BLaER1 treated with 17β-estradiol and CSF1 and Interleukin-3, amounts not matched to agents 10 nM and 100 nM (cell line): Measurements from ENCODE around the gene TRPC4AP.

Experiments
- H3K27ac ChIP-seq, 11 experiments: shearing (Covaris generic); formaldehyde crosslinking; 2 replicates each; pipeline ENCODE4 v1.8.1; 2022
- H3K27me3 ChIP-seq, 11 experiments: shearing (Covaris generic); formaldehyde crosslinking; 2 replicates each; pipeline ENCODE4 v1.8.1; 2022
- H3K36me3 ChIP-seq, 11 experiments: shearing (Covaris generic); formaldehyde crosslinking; 2 replicates each; pipeline ENCODE4 v1.8.1; 2022
- H3K4me1 ChIP-seq, 10 experiments: shearing (Covaris generic); formaldehyde crosslinking; 2 replicates each; pipeline ENCODE4 v1.8.1; 2022
- H3K4me2 ChIP-seq, 11 experiments: shearing (Covaris generic); formaldehyde crosslinking; 2 replicates each; pipeline ENCODE4 v1.8.1; 2022
- H3K4me3 ChIP-seq, 10 experiments: shearing (Covaris generic); formaldehyde crosslinking; 2 replicates each; pipeline ENCODE4 v1.8.1; 2022
- H3K9ac ChIP-seq, 11 experiments: shearing (Covaris generic); formaldehyde crosslinking; 2 replicates each; pipeline ENCODE4 v1.8.1; 2022
- H3K9me3 ChIP-seq, 11 experiments: shearing (Covaris generic); formaldehyde crosslinking; replicated peaks in 1 of 11; 2 replicates each; pipeline ENCODE4 v1.8.1; 2022
- H4K20me1 ChIP-seq, 11 experiments: shearing (Covaris generic); formaldehyde crosslinking; 2 replicates each; pipeline ENCODE4 v1.8.1; 2022
- Cebpa-rat ChIP-seq, 11 experiments: shearing (Covaris generic); IDR thresholded peaks; 2 replicates each; pipeline ENCODE4 v1.8.1; 2022

The TRPC4AP gene

GRCh38 chr20:34983995-34984735 is 108.4 kb downstream of the TRPC4AP start:
- TF ChIP-seq Cebpa-rat (IDR thresholded peaks at IDR 0.05) = no peak
- Histone ChIP-seq H3K9ac (no peak overlapping the region), H4K20me1 (peaks cover 0 to 14% (median 0%) of the 10 kb centered on the region in 11 experiments; a peak in 2 of 22 replicates), H3K4me1 (peaks cover 4 to 14% (median 11%) of the 10 kb centered on the region in 10 experiments; a peak in 16 of 20 replicates), H3K27ac (no peak overlapping the region), H3K4me2 (peak overlapping the region in 9 of 11 experiments; percentile 37 to 60 (median 51); a peak in 15 of 22 replicates), H3K36me3 (no peaks in the 10 kb centered on the region), H3K27me3 (no peaks in the 10 kb centered on the region), H3K9me3 (no peaks in the 10 kb centered on the region), H3K4me3 (no peak overlapping the region)

GRCh38 chr20:34983089-34983820 is 109.4 kb downstream of the TRPC4AP start:
- Histone ChIP-seq H3K36me3 (no peaks in the 10 kb centered on the region), H3K27me3 (no peaks in the 10 kb centered on the region), H3K27ac (no peak overlapping the region), H3K4me3 (no peak overlapping the region), H3K4me1 (peaks cover 4 to 18% (median 12%) of the 10 kb centered on the region in 10 experiments; a peak in 16 of 20 replicates), H3K4me2 (peak overlapping the region in 10 of 11 experiments; percentile 3 to 60 (median 50); a peak in 15 of 22 replicates), H4K20me1 (peaks cover 0 to 11% (median 0%) of the 10 kb centered on the region in 11 experiments; a peak in 2 of 22 replicates), H3K9me3 (no peaks in the 10 kb centered on the region), H3K9ac (0 out of 22 replicates have a peak overlapping the region, but pooled peaks of 1 of the 11 experiments have one; percentile 8)
- TF ChIP-seq Cebpa-rat (IDR thresholded peaks at IDR 0.05) = no peak

- Histone ChIP-seq H3K4me3 (no peak overlapping the region), H3K4me1 (peaks cover 4 to 25% (median 19%) of the 10 kb centered on the region in 10 experiments; a peak in 17 of 20 replicates), H3K4me2 (peak overlapping the region in 2 of 11 experiments; percentile 45 to 60; a peak in 1 of 22 replicates), H4K20me1 (peaks cover 0 to 4% (median 0%) of the 10 kb centered on the region in 11 experiments; a peak in 1 of 22 replicates), H3K27ac (no peak overlapping the region), H3K27me3 (no peaks in the 10 kb centered on the region), H3K9ac (0 out of 22 replicates have a peak overlapping the region, but pooled peaks of 1 of the 11 experiments have one; percentile 8), H3K9me3 (no peaks in the 10 kb centered on the region), H3K36me3 (no peaks in the 10 kb centered on the region)
- TF ChIP-seq Cebpa-rat (IDR thresholded peaks at IDR 0.05) = no peak
These were observed 110.1 kb downstream of the TRPC4AP start for GRCh38 chr20:34982270-34983088.

- no peak overlapping the region for H3K27ac ChIP-seq
- no peaks in the 10 kb centered on the region for H4K20me1 ChIP-seq
- H3K9ac ChIP-seq = no peak overlapping the region
These were observed 111.9 kb downstream of the TRPC4AP start for GRCh38 chr20:34980543-34981233.

GRCh38 chr20:34979366-34980153 is 113.0 kb downstream of the TRPC4AP start:
- H3K4me3 ChIP-seq = no peak overlapping the region
- no peaks in the 10 kb centered on the region for H3K36me3 ChIP-seq
- H3K27ac ChIP-seq = no peak overlapping the region
- no peak overlapping the region for H3K9ac ChIP-seq
- no peak for TF ChIP-seq Cebpa-rat (IDR thresholded peaks at IDR 0.05)
- H3K4me1 ChIP-seq = peaks cover 4 to 30% (median 24%) of the 10 kb centered on the region in 10 experiments; a peak in 17 of 20 replicates
- no peaks in the 10 kb centered on the region for H3K27me3 ChIP-seq
- no peaks in the 10 kb centered on the region for H4K20me1 ChIP-seq
- no peaks in the 10 kb centered on the region for H3K9me3 ChIP-seq
- H3K4me2 ChIP-seq = no peak overlapping the region

More at GRCh38 chr20:34980543-34981233, 111.9 kb downstream of the TRPC4AP start:
- Histone ChIP-seq H3K4me2 (no peak overlapping the region), H3K36me3 (no peaks in the 10 kb centered on the region), H3K27me3 (no peaks in the 10 kb centered on the region), H3K4me1 (peaks cover 4 to 30% (median 24%) of the 10 kb centered on the region in 10 experiments; a peak in 17 of 20 replicates), H3K4me3 (no peak overlapping the region), H3K9me3 (no peaks in the 10 kb centered on the region)
- no peak for TF ChIP-seq Cebpa-rat (IDR thresholded peaks at IDR 0.05)

GRCh38 chr20:34978092-34978744 is 114.4 kb downstream of the TRPC4AP start:
- TF ChIP-seq Cebpa-rat (IDR thresholded peaks at IDR 0.05) = no peak
- Histone ChIP-seq H4K20me1 (no peaks in the 10 kb centered on the region), H3K27ac (no peak overlapping the region), H3K36me3 (no peaks in the 10 kb centered on the region), H3K27me3 (no peaks in the 10 kb centered on the region), H3K9me3 (no peaks in the 10 kb centered on the region), H3K4me3 (no peak overlapping the region), H3K4me2 (peak overlapping the region in 8 of 11 experiments; percentile 20 to 59 (median 46); a peak in 12 of 22 replicates), H3K4me1 (peaks cover 0 to 22% (median 16%) of the 10 kb centered on the region in 10 experiments; a peak in 16 of 20 replicates), H3K9ac (no peak overlapping the region)

GRCh38 chr20:34977365-34978091 is 115.1 kb downstream of the TRPC4AP start:
- H3K9me3 ChIP-seq = no peaks in the 10 kb centered on the region
- peak overlapping the region in 9 of 11 experiments; percentile 24 to 59 (median 51); a peak in 13 of 22 replicates for H3K4me2 ChIP-seq
- no peak for TF ChIP-seq Cebpa-rat (IDR thresholded peaks at IDR 0.05)
- H3K9ac ChIP-seq = no peak overlapping the region
- H3K4me1 ChIP-seq = peaks cover 0 to 17% (median 12%) of the 10 kb centered on the region in 10 experiments; a peak in 13 of 20 replicates
- no peak overlapping the region for H3K27ac ChIP-seq
- H4K20me1 ChIP-seq = no peaks in the 10 kb centered on the region
- no peaks in the 10 kb centered on the region for H3K27me3 ChIP-seq
- no peaks in the 10 kb centered on the region for H3K36me3 ChIP-seq
- no peak overlapping the region for H3K4me3 ChIP-seq
